ENCODE data around the gene CLEC4D. TPM values are rescaled to one million over a fixed set of nuclear protein-coding genes. Genes with fewer than 3 reads are reported as not detected.
"Not testable (repeated sequence)": the region's sequence is repeated elsewhere in the genome, so short reads cannot be mapped to it uniquely, and the experiment has no call there.

CLEC4D gene
- polyA plus RNA-seq, 4 donors: 0.29 to 0.37 (median 0.32) TPM

DNA sequence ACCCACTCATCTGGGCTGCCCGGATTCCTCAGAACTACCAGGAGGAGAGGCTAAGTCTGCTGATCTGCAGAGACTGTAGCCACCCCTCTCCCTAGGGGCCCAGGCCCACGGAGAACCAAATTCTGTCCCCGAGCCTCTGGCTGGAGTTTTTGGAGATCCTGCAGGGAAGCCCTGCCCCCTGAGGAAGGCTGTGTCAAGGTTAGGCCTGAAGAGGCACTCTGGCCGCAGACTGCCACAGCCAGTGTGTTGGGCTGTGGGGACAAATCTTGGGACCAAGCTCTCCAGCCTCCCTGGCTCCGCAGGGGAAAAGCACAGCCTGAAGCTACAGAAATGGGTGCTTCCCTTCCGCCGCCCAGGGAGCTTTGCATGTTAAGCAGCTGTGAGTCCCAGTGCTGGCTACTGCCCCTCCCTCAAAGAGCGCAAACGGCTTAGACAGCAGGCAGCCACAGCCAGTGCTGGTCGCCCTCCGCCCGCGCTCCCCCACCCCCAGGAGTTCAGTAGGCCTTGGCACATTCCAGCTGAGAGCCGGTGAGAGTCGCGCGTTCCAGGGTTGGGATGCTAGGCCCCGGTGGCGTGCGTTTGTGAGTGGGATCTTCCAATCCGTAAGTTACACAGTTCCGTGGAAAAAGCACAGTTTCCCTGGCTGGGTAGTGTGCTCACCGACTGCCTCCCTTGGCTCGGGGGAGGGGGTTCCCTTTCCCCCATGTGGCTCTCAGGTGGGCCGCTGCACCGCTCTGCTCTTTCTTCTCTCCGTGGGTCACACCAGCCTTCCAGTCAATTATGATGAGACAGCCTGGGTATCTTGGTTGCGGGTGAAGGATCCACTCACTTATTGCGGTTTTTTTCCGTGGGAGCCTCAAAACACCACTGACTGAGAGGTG is 14.2 kb downstream of the CLEC4D start:
- no peak for DNase-seq (ENCODE audit: low read depth in 4 of 4, low spot score in 3 of 4)

DNA sequence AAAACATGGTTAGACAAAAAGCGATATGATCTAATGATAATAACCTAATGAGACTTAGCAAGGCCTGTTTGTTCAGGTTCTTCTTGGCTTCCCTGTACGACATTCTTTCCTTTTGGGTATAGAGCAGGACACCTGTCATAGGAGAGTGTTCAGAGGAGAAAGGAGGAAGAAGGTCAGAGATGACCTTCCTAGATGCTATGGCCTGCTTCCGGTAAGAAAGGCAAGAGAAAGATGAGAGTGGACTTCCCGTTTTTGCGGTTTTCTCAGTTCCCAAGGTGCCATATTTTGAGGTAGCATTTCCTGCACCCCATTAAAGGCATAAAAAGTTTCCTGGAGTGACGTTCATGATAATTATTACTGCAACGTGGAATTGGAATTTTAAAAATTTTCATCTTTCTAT is 18.7 kb downstream of the CLEC4D start:
- no peak for DNase-seq (ENCODE audit: low read depth in 4 of 4, low spot score in 3 of 4)

GRCh38 chr12:8537820-8538219 is 24.5 kb downstream of the CLEC4D start:
- DNase-seq (ENCODE audit: low read depth in 4 of 4, low spot score in 3 of 4): not testable (repeated sequence)

GRCh38 chr12:8540831-8541230 is 27.5 kb downstream of the CLEC4D start, which contains the start of gene CLEC4E:
TSS of gene CLEC4E (minus strand) at chr12:8540905. CDS start at chr12:8540797, 108 bp downstream.
- not testable (repeated sequence) for DNase-seq (ENCODE audit: low read depth in 4 of 4, low spot score in 3 of 4)

- DNase-seq (ENCODE audit: low read depth in 4 of 4, low spot score in 3 of 4): no peak
These were observed 28.3 kb downstream of the CLEC4D start for GRCh38 chr12:8541562-8541961.

- DNase-seq (ENCODE audit: low read depth in 4 of 4, low spot score in 3 of 4): peak; percentile 44 to 54 (median 48)
These were observed 31.0 kb downstream of the CLEC4D start for GRCh38 chr12:8544295-8544694.

- DNase-seq (ENCODE audit: low read depth in 4 of 4, low spot score in 3 of 4): no peak
These were observed 33.3 kb downstream of the CLEC4D start for GRCh38 chr12:8546591-8546990.

DNA sequence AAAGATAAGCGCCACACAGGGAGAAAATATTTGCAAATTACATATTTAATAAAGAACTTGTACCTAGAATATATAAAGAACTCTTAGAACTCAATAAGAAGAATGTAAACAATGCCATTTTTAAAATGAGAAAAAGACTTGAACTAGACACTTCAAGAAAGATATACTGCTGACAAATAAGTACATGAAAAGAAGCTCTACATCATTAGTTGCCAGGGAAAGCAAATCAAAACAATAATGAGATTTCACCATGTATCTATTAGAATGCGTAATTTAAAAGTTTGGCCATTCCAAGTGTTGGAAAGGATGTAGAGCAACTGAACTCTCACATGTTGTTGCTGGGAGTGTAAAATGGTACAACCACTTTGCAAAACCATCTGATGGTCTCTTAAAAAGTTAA is 34.3 kb downstream of the CLEC4D start:
- no peak for DNase-seq (ENCODE audit: low read depth in 4 of 4, low spot score in 3 of 4)

DNA sequence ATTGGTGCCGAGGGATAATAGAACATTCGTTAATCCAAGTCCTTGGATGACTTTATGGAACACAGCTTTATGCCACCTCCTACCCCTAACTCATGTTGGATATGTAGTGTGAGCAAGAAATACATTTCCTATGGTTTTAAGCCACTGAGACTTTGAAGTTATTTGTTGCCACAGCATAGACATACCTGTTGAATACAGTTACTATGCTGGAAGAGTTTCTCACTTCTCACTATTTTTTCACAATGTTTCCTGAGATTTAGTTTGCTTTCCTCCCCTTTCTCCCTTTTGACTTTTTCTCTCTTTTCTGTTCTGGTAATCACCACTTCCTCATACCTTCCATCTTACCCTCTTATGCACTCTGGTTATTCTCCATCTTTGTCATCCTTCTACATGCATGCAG is 34.9 kb downstream of the CLEC4D start:
- DNase-seq (ENCODE audit: low read depth in 4 of 4, low spot score in 3 of 4): no peak

GRCh38 chr12:8549381-8549780 is 36.1 kb downstream of the CLEC4D start:
- no peak for DNase-seq (ENCODE audit: low read depth in 4 of 4, low spot score in 3 of 4)

DNA sequence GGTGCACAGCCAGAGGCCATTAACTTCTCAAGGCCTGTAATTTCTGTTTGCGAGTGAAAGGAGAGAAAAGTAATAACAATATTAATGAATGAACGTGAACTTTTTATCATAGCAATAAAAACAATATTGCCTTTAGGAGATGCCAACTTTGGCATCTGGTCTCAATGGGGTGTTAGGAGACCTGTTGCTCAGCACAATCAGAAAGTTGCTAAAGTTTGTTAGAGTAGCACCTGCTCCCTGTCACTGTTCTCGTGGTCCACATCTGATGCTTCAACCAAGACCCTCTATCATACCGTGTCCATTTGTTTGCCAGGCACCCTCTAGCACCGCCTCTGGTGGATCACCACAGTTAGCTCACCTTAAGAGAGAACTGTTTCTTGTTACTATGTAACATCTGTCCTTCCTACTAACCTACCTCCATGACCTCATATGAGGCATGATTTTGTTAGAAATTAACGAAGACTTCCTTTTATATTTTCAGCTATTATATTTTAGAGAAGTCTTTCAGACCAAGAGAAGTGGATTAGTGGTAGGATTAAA is 39.9 kb downstream of the CLEC4D start:
- DNase-seq (ENCODE audit: low read depth in 4 of 4, low spot score in 3 of 4): no peak

DNA sequence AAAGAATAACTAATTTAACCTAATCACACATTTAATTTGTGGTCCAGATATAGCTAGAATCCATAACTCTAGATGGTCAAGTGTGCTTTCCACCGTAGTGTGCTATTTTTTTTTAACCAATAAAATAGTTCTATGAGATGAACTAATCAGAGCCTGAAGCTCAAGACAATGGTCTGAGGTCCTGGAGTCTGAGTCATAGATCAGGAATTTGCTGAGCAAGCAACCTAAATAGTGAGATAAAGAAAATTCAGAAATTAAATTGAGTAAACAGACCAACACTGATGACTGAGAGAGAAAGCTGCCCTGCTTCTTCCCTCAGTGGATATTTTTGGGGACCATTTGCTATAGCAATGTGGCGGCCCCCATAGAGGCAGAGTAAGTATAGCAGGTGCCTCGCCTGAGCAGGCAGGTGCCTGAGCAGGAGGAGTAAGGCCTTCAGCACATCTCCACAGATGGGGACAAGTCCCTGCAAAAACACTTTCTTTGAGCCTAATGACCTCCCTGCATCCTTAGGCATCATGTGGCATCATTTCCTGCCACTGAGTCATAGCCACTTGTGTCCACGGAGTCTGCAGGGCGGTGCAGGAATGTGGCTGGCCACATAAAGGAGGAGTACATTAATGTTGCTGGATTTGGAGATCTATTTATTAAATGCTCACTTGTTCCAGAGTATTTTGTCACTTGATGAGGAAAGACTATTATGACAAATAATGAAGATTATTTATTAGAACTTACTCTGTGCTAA is 41.3 kb downstream of the CLEC4D start:
- DNase-seq (ENCODE audit: low read depth in 4 of 4, low spot score in 3 of 4): no peak

DNA sequence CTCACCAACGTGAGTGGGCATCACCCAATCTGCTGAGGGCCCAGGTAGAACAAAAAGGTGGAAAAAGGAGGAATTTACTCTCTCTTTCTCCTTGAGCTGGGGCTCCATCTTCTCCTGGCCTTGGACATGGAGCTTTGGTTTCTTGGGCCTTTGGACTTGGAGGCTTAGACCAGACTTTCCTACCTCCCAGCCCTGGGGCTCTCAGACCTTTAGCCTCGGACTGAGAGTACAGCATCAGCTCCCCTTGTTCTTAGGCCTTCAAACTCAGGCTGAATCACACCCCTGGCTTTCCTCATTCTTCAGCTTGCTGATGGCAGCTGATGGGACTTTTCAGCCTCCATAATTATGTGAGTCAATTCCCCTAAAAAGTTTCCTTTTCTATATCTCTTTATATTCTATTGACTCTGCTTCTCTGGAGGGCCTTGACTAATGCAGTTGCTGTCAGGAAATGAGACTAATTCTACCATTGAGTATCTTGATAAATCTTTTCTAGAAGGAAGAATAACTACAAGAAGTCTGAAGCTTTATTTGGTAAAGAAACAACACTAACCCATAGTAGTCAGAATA is 43.3 kb downstream of the CLEC4D start:
- DNase-seq (ENCODE audit: low read depth in 4 of 4, low spot score in 3 of 4): no peak

DNA sequence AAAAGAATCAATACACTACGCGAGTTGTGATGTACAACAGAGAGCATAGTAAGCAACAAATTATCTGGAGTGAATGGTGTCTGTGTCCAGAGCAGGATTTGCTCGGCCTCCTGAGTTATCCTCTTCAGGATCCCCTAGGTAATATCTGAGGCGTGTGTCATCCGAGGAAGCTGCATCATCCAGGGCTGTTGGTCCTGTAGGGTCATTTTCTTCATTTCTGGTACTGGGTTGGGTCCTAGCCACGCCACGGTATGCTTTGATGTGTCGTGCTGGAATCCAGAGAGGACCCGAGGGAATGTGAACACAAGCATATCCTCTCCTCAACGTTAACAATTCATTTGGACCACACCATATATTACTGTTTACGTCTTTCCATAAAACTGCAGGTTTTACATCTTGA is 46.4 kb downstream of the CLEC4D start:
- no peak for DNase-seq (ENCODE audit: low read depth in 4 of 4, low spot score in 3 of 4)

- no peak for DNase-seq (ENCODE audit: low read depth in 4 of 4, low spot score in 3 of 4)
These were observed 47.7 kb downstream of the CLEC4D start for GRCh38 chr12:8561011-8561410.

GRCh38 chr12:8562310-8562709 is 49.0 kb downstream of the CLEC4D start:
- DNase-seq (ENCODE audit: low read depth in 4 of 4, low spot score in 3 of 4): no peak

GRCh38 chr12:8563356-8563755 is 50.1 kb downstream of the CLEC4D start:
- no peak for DNase-seq (ENCODE audit: low read depth in 4 of 4, low spot score in 3 of 4)

DNA sequence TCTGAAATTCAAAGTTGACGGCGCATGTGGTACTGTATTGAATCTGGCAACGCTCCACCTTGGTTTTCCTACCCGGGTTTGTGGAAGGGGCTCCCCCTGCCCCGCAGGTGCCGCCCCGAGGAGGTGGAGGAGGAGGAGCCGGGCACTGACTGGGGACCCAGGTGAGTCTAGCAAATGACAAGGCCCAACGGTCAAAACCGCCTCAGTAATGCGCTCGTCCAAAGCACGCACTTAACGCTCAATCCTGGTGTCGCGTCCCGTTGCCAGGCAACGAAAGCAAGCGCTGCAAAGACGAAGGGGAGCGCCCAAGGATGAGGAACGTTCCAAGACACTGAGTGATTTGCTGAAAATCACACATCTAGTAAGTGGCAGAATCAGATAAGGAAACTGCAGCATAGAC is 51.4 kb downstream of the CLEC4D start:
- no peak for DNase-seq (ENCODE audit: low read depth in 4 of 4, low spot score in 3 of 4)

- not testable (repeated sequence) for DNase-seq (ENCODE audit: low read depth in 4 of 4, low spot score in 3 of 4)
These were observed 52.7 kb downstream of the CLEC4D start for GRCh38 chr12:8566052-8566451.

DNA sequence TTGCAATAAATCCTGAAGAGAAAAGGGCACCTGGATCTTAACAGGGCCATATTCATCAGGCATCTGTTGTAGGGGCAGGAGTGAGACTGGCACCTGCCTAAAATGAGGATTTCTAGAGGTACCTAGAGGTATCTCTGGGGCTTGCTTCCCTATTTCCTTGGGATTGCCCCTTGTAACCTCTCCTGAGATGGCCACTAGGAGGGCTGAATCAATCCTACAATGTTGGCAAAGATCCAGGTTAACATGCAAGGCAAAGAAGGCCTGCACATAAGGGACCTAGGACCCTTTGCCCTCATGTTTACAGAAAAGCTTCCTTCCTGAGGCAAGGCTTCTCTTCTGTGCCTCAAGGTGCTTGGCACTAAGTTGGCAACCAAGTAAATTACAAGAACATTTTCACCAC is 53.2 kb downstream of the CLEC4D start:
- no peak for DNase-seq (ENCODE audit: low read depth in 4 of 4, low spot score in 3 of 4)

Data from right renal pelvis (tissue), 4 donors.